ENCODE data around the gene PLA2G2E.

PLA2G2E gene

GRCh38 chr1:19969898-19970660 lies 46.7 kb upstream of the PLA2G2E start:
- no peak for ATAC-seq
- TF ChIP-seq CSRNP3 (CRISPR knock-in tag; IDR thresholded peaks at IDR 0.05) (no peak), GLIS3 (CRISPR knock-in tag; IDR thresholded peaks at IDR 0.05) (no peak), SNAI2 (CRISPR knock-in tag; IDR thresholded peaks at IDR 0.05) (no peak), ZFP3 (CRISPR knock-in tag; IDR thresholded peaks at IDR 0.05) (no peak)

- no peak for TF ChIP-seq ISL1 (CRISPR knock-in tag; IDR thresholded peaks at IDR 0.05)
- TF ChIP-seq OSR1 (CRISPR knock-in tag; IDR thresholded peaks at IDR 0.05): no peak
- no peak for TF ChIP-seq ZC3H10 (CRISPR knock-in tag; IDR thresholded peaks at IDR 0.05)
- no peak for TF ChIP-seq CREB5 (CRISPR knock-in tag; IDR thresholded peaks at IDR 0.05; ENCODE audit: low read depth)
- no peak for TF ChIP-seq ARNTL (CRISPR knock-in tag; IDR thresholded peaks at IDR 0.05; ENCODE audit: borderline replicate concordance, low read depth)
- no peak for TF ChIP-seq TOX (CRISPR knock-in tag; IDR thresholded peaks at IDR 0.05; ENCODE audit: borderline replicate concordance)
- no peak for TF ChIP-seq ESRRG (CRISPR knock-in tag; IDR thresholded peaks at IDR 0.05)
- no peak for TF ChIP-seq PPARA (CRISPR knock-in tag; IDR thresholded peaks at IDR 0.05; ENCODE audit: borderline replicate concordance)
- TF ChIP-seq TCF4 (CRISPR knock-in tag; IDR thresholded peaks at IDR 0.05; ENCODE audit: borderline replicate concordance): no peak
- no peak for TF ChIP-seq CSDC2 (CRISPR knock-in tag; IDR thresholded peaks at IDR 0.05)
- ATAC-seq: no peak
Measured at GRCh38 chr1:19967808-19968207, 44.4 kb upstream of the PLA2G2E start.

GRCh38 chr1:19964542-19964941 lies 41.1 kb upstream of the PLA2G2E start:
- no peak for TF ChIP-seq GLIS3 (CRISPR knock-in tag; IDR thresholded peaks at IDR 0.05)
- no peak for TF ChIP-seq ARNTL (CRISPR knock-in tag; IDR thresholded peaks at IDR 0.05; ENCODE audit: borderline replicate concordance, low read depth)
- no peak for TF ChIP-seq SNAI2 (CRISPR knock-in tag; IDR thresholded peaks at IDR 0.05)
- no peak for TF ChIP-seq POU6F1 (CRISPR knock-in tag; IDR thresholded peaks at IDR 0.05; ENCODE audit: borderline replicate concordance, low read depth)
- no peak for TF ChIP-seq TOX (CRISPR knock-in tag; IDR thresholded peaks at IDR 0.05; ENCODE audit: borderline replicate concordance)
- TF ChIP-seq ZC3H10 (CRISPR knock-in tag; IDR thresholded peaks at IDR 0.05): no peak
- TF ChIP-seq ZNF70 (CRISPR knock-in tag; IDR thresholded peaks at IDR 0.05): no peak
- no peak for TF ChIP-seq ESRRG (CRISPR knock-in tag; IDR thresholded peaks at IDR 0.05)
- TF ChIP-seq PATZ1 (CRISPR knock-in tag; IDR thresholded peaks at IDR 0.05; ENCODE audit: borderline replicate concordance): no peak
- no peak for TF ChIP-seq RARB (CRISPR knock-in tag; IDR thresholded peaks at IDR 0.05)
- no peak for TF ChIP-seq ZFP30 (CRISPR knock-in tag; IDR thresholded peaks at IDR 0.05)
- no peak for TF ChIP-seq ZNF565 (CRISPR knock-in tag; conservative IDR thresholded peaks at IDR 0.05; ENCODE audit: low read depth)
- TF ChIP-seq BACH2 (CRISPR knock-in tag; IDR thresholded peaks at IDR 0.05; ENCODE audit: borderline replicate concordance): no peak
- no peak for ATAC-seq

- no peak for ATAC-seq
- TF ChIP-seq ZNF565 (CRISPR knock-in tag; conservative IDR thresholded peaks at IDR 0.05; ENCODE audit: low read depth) (no peak), BACH2 (CRISPR knock-in tag; IDR thresholded peaks at IDR 0.05; ENCODE audit: borderline replicate concordance) (no peak), OSR1 (CRISPR knock-in tag; IDR thresholded peaks at IDR 0.05) (no peak), ZFP3 (CRISPR knock-in tag; IDR thresholded peaks at IDR 0.05) (no peak), GLIS3 (CRISPR knock-in tag; IDR thresholded peaks at IDR 0.05) (no peak), ZNF70 (CRISPR knock-in tag; IDR thresholded peaks at IDR 0.05) (no peak), ZNF8 (CRISPR knock-in tag; IDR thresholded peaks at IDR 0.05) (no peak), ARNTL (CRISPR knock-in tag; IDR thresholded peaks at IDR 0.05; ENCODE audit: borderline replicate concordance, low read depth) (no peak), CREB5 (CRISPR knock-in tag; IDR thresholded peaks at IDR 0.05; ENCODE audit: low read depth) (no peak), ISL1 (CRISPR knock-in tag; IDR thresholded peaks at IDR 0.05) (no peak), TCF4 (CRISPR knock-in tag; IDR thresholded peaks at IDR 0.05; ENCODE audit: borderline replicate concordance) (no peak), CSRNP3 (CRISPR knock-in tag; IDR thresholded peaks at IDR 0.05) (no peak), PATZ1 (CRISPR knock-in tag; IDR thresholded peaks at IDR 0.05; ENCODE audit: borderline replicate concordance) (no peak), ZC3H10 (CRISPR knock-in tag; IDR thresholded peaks at IDR 0.05) (no peak), CSDC2 (CRISPR knock-in tag; IDR thresholded peaks at IDR 0.05) (no peak), ESRRG (CRISPR knock-in tag; IDR thresholded peaks at IDR 0.05) (no peak), SNAI2 (CRISPR knock-in tag; IDR thresholded peaks at IDR 0.05) (no peak), ZFP30 (CRISPR knock-in tag; IDR thresholded peaks at IDR 0.05) (no peak)
Measured at GRCh38 chr1:19963636-19964035, 40.2 kb upstream of the PLA2G2E start.
